Liver (tissue), 9 donors: ENCODE results near the gene TMEM53. TPM values are rescaled to one million over a fixed set of nuclear protein-coding genes. Genes with fewer than 3 reads are reported as not detected.

Source experiments
- DNase-seq: peaks from one replicate; pipeline ENCODE4 v3.0.0-alpha.2; 2017; ENCODE audit warnings: low spot score
- H3K27ac ChIP-seq, 2 donors: one replicate each; pipeline ENCODE4 v1.7.0; 2013; ENCODE audit warnings: inconsistent platforms in 2 of 2, low read length in 2 of 2, control low read depth in 1 of 2, low read depth in 1 of 2, mild to moderate bottlenecking in 1 of 2
- H3K27me3 ChIP-seq, 4 donors: one replicate each; pipeline versions ENCODE4 v1.6.1 to v1.7.0; 2013; ENCODE audit warnings: low read length in 3 of 4, inconsistent platforms in 1 of 4, mild to moderate bottlenecking in 1 of 4, moderate library complexity in 1 of 4; ENCODE audit not compliant: control insufficient read depth in 4 of 4, insufficient read depth in 4 of 4
- H3K36me3 ChIP-seq, 4 donors: one replicate each; pipeline versions ENCODE4 v1.6.1 to v1.7.0; 2013; ENCODE audit warnings: low read length in 3 of 4, mild to moderate bottlenecking in 3 of 4, low read depth in 1 of 4, moderate library complexity in 1 of 4; ENCODE audit not compliant: control insufficient read depth in 4 of 4, insufficient read depth in 3 of 4
- H3K4me1 ChIP-seq, 4 donors: one replicate each; pipeline versions ENCODE4 v1.6.1 to v1.7.0; 2013; ENCODE audit warnings: low read length in 3 of 4, mild to moderate bottlenecking in 3 of 4, moderate library complexity in 1 of 4; ENCODE audit not compliant: control insufficient read depth in 4 of 4, insufficient read depth in 4 of 4
- H3K4me3 ChIP-seq, 3 donors: one replicate each; pipeline versions ENCODE4 v1.6.1 to v1.7.0; 2013; ENCODE audit warnings: low read length in 3 of 3, control low read depth in 1 of 3, low read depth in 1 of 3, mild to moderate bottlenecking in 1 of 3
- H3K9ac ChIP-seq, 2 donors: one replicate each; pipeline ENCODE4 v1.7.0; 2013; ENCODE audit warnings: low read length in 2 of 2, mild to moderate bottlenecking in 2 of 2, moderate library complexity in 2 of 2, control low read depth in 1 of 2, low read depth in 1 of 2
- H3K9me3 ChIP-seq, 4 donors: one replicate each; pipeline versions ENCODE4 v1.6.1 to v1.7.0; 2013; ENCODE audit warnings: low read length in 3 of 4; ENCODE audit not compliant: control insufficient read depth in 4 of 4
- ATF3 ChIP-seq: IDR thresholded peaks from 2 replicates; pipeline ENCODE4 v1.6.1; 2016; ENCODE audit warnings: antibody characterized with exemption
- CTCF ChIP-seq: fragments of 150-350 bp; IDR thresholded peaks from 2 replicates; pipeline ENCODE4 v1.5.1; 2017; ENCODE audit warnings: improper control_type of control experiment, low read depth, low read length; ENCODE audit not compliant: missing input control
- EGR1 ChIP-seq, 2 donors: IDR thresholded peaks; 2 replicates each; pipeline ENCODE4 v1.6.1; 2016 to 2018; ENCODE audit warnings: antibody characterized with exemption in 2 of 2, low read depth in 2 of 2
- FOXA2 ChIP-seq: IDR thresholded peaks from 2 replicates; pipeline ENCODE4 v1.6.1; 2016; ENCODE audit warnings: antibody characterized with exemption
- GABPA ChIP-seq, 2 donors: IDR thresholded peaks in 1 of 2; conservative IDR thresholded peaks in 1 of 2; 2 replicates each; pipeline ENCODE4 v1.6.1; 2016; ENCODE audit warnings: antibody characterized with exemption in 2 of 2, mild to moderate bottlenecking in 1 of 2, moderate library complexity in 1 of 2
- HNF4A ChIP-seq, 2 donors: conservative IDR thresholded peaks; 2 replicates each; pipeline ENCODE4 v1.6.1; 2016; ENCODE audit warnings: antibody characterized with exemption in 2 of 2, mild to moderate bottlenecking in 2 of 2
- HNF4G ChIP-seq: IDR thresholded peaks from 2 replicates; pipeline ENCODE4 v1.6.1; 2016; ENCODE audit warnings: antibody characterized with exemption
- JUND ChIP-seq, 2 donors: IDR thresholded peaks; 2 replicates each; pipeline ENCODE4 v1.6.1; 2016; ENCODE audit warnings: antibody characterized with exemption in 2 of 2
- MAX ChIP-seq: IDR thresholded peaks from 2 replicates; pipeline ENCODE4 v1.6.1; 2016; ENCODE audit warnings: antibody characterized with exemption
- NR2F2 ChIP-seq: IDR thresholded peaks from 2 replicates; pipeline ENCODE4 v1.6.1; 2016; ENCODE audit warnings: antibody characterized with exemption
- RAD21 ChIP-seq, 2 donors: IDR thresholded peaks; 2 replicates each; pipeline ENCODE4 v1.6.1; 2016; ENCODE audit warnings: antibody characterized with exemption in 2 of 2, mild to moderate bottlenecking in 2 of 2
- RXRA ChIP-seq, 2 donors: IDR thresholded peaks; 2 replicates each; pipeline ENCODE4 v1.6.1; 2017 to 2018; ENCODE audit warnings: antibody characterized with exemption in 2 of 2, mild to moderate bottlenecking in 1 of 2
- SP1 ChIP-seq: IDR thresholded peaks from 2 replicates; pipeline ENCODE4 v1.6.1; 2018; ENCODE audit warnings: antibody characterized with exemption, mild to moderate bottlenecking
- TAF1 ChIP-seq: conservative IDR thresholded peaks from 2 replicates; pipeline ENCODE4 v1.6.1; 2016; ENCODE audit warnings: antibody characterized with exemption, mild to moderate bottlenecking
- YY1 ChIP-seq: IDR thresholded peaks from 2 replicates; pipeline ENCODE4 v1.6.1; 2016; ENCODE audit warnings: antibody characterized with exemption, mild to moderate bottlenecking
- WGBS: extraction: QIAGEN DNeasy Blood & Tissue Kit; methylation state at CpG from one replicate; pipeline ENCODE4 v1.1.7; 2013; 5-methylcytosine and 5-hydroxymethylcytosine counted together
- polyA plus RNA-seq, 2 donors: library from polyadenylated mRNA; stranded (reverse) in 1 of 2; unstranded in 1 of 2; fragments of 200-250 nt in 1 of 2; fragments of >200 nt in 1 of 2; fragmentation: Nextera tagmentation in 1 of 2; extraction: Ambion mirVana in 1 of 2; gene quantifications; one replicate each; pipeline versions ENCODE4 v1.2.1 to v1.2.3, GENCODE V29; 2013 to 2015
- total RNA-seq, 2 donors: library from RNA; depleted of rRNA; stranded (reverse); fragments of >200 nt; gene quantifications; one replicate each; pipeline ENCODE4 v1.2.3, GENCODE V29; 2014
- TF ChIP-seq, protein P1 (sequence below): IDR thresholded peaks from 2 replicates; pipeline ENCODE4 v1.6.1; 2016; ENCODE audit warnings: antibody characterized with exemption, mild to moderate bottlenecking
- TF ChIP-seq, protein P2 (sequence below): IDR thresholded peaks from 2 replicates; pipeline ENCODE4 v1.6.1; 2016; ENCODE audit warnings: antibody characterized with exemption
- donor health status: healthy.
- donor health status: healthy.
- donor health status: healthy.
- donor health status: healthy.
- donor health status: healthy.

TMEM53 gene
- total and polyA plus RNA-seq, 4 donors: 9.9 to 89.2 (median 29.4) TPM

- no peak overlapping the region for H3K4me3 ChIP-seq
- H3K36me3 ChIP-seq: no peaks in the 10 kb centered on the region
- no peak overlapping the region for H3K27ac ChIP-seq
- 83% methylated on average over 25 of the region's 25 CpGs for WGBS
- DNase-seq: peak; percentile 71
- no peak overlapping the region for H3K9ac ChIP-seq
- H3K9me3 ChIP-seq: no peaks in the 10 kb centered on the region
- no peaks in the 10 kb centered on the region for H3K4me1 ChIP-seq
- no peak for TF ChIP-seq ATF3
- TF ChIP-seq RXRA (IDR thresholded peaks at IDR 0.05): no peak
- no peak for TF ChIP-seq JUND (IDR thresholded peaks at IDR 0.05)
- TF ChIP-seq FOXA2: no peak
- TF ChIP-seq, protein P1, sequence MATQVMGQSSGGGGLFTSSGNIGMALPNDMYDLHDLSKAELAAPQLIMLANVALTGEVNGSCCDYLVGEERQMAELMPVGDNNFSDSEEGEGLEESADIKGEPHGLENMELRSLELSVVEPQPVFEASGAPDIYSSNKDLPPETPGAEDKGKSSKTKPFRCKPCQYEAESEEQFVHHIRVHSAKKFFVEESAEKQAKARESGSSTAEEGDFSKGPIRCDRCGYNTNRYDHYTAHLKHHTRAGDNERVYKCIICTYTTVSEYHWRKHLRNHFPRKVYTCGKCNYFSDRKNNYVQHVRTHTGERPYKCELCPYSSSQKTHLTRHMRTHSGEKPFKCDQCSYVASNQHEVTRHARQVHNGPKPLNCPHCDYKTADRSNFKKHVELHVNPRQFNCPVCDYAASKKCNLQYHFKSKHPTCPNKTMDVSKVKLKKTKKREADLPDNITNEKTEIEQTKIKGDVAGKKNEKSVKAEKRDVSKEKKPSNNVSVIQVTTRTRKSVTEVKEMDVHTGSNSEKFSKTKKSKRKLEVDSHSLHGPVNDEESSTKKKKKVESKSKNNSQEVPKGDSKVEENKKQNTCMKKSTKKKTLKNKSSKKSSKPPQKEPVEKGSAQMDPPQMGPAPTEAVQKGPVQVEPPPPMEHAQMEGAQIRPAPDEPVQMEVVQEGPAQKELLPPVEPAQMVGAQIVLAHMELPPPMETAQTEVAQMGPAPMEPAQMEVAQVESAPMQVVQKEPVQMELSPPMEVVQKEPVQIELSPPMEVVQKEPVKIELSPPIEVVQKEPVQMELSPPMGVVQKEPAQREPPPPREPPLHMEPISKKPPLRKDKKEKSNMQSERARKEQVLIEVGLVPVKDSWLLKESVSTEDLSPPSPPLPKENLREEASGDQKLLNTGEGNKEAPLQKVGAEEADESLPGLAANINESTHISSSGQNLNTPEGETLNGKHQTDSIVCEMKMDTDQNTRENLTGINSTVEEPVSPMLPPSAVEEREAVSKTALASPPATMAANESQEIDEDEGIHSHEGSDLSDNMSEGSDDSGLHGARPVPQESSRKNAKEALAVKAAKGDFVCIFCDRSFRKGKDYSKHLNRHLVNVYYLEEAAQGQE: no peak
- no peak for TF ChIP-seq NR2F2
- TF ChIP-seq GABPA (IDR thresholded peaks at IDR 0.05 in 1 of 2, conservative IDR thresholded peaks at IDR 0.05 in 1 of 2): no peak
- TF ChIP-seq CTCF: no peak
- no peak for TF ChIP-seq SP1
- no peak for TF ChIP-seq EGR1 (IDR thresholded peaks at IDR 0.05; ENCODE audit: low read depth in 2 of 2)
- TF ChIP-seq, protein P2, sequence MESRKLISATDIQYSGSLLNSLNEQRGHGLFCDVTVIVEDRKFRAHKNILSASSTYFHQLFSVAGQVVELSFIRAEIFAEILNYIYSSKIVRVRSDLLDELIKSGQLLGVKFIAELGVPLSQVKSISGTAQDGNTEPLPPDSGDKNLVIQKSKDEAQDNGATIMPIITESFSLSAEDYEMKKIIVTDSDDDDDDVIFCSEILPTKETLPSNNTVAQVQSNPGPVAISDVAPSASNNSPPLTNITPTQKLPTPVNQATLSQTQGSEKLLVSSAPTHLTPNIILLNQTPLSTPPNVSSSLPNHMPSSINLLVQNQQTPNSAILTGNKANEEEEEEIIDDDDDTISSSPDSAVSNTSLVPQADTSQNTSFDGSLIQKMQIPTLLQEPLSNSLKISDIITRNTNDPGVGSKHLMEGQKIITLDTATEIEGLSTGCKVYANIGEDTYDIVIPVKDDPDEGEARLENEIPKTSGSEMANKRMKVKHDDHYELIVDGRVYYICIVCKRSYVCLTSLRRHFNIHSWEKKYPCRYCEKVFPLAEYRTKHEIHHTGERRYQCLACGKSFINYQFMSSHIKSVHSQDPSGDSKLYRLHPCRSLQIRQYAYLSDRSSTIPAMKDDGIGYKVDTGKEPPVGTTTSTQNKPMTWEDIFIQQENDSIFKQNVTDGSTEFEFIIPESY: no peak
- no peak for TF ChIP-seq HNF4G
- TF ChIP-seq HNF4A (conservative IDR thresholded peaks at IDR 0.05): no peak
- no peak for TF ChIP-seq TAF1
- TF ChIP-seq MAX: no peak
- H3K27me3 ChIP-seq: no peaks in the 10 kb centered on the region
Measured at GRCh38 chr1:44609768-44610526, 64.3 kb downstream of the TMEM53 start.

- Histone ChIP-seq H3K4me3 (no peak overlapping the region), H3K4me1 (no peaks in the 10 kb centered on the region), H3K36me3 (no peaks in the 10 kb centered on the region), H3K9ac (no peak overlapping the region), H3K27me3 (no peaks in the 10 kb centered on the region), H3K9me3 (no peaks in the 10 kb centered on the region), H3K27ac (no peak overlapping the region)
- peak; percentile 84 for DNase-seq
- TF ChIP-seq YY1: no peak
- TF ChIP-seq, protein P1: no peak
- peak; percentile 41 for TF ChIP-seq CTCF
- peak; percentile 72 to 76 for TF ChIP-seq RAD21 (IDR thresholded peaks at IDR 0.05)
- 44% methylated on average over 10 of the region's 10 CpGs for WGBS
Measured at GRCh38 chr1:44609412-44609767, 64.9 kb downstream of the TMEM53 start.
